DMS53 (cell line): ENCODE measurements around the gene TEX51.
A peak's percentile ranks its signal among the peaks of the same experiment; 100 is the strongest.

Experiments
- DNase-seq: peaks from one replicate; lab custom pipeline; 2025; lab: John Stamatoyannopoulos, UW

TEX51 gene

DNA sequence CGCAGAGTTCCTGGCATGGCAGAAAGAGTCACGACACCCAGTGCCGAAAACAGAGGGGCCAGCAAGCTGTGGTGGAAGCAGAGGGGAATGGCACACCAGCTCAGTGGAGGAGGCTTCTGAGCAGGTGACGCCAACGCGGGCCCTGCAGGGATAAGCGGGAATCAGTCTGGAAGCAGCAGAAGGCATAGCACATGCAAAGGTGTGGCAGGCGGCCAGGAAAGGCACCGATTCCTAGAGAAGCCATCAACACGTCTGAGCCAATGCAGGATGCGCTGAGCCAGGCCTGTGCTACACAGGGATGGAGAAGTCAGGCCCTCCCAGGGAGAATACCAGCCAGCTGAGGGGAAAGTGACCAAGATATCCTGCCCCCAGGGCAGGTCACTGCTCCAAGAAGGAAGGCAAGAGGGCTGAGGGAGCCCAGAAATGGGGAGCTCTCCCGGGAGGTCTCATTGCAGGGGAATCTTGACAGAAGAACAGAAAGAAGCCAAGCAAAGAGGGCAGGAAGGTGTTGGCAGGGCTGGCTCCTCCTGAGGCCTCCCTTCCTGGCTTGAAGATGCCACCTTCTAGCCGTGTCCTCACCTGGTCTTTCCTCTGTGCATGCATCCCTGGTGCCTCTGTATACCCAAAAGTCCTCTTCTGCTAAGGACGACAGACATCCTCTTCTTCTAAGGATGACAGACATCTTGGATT, 16.3 kb downstream of the TEX51 start:
- no peak for DNase-seq

DNA sequence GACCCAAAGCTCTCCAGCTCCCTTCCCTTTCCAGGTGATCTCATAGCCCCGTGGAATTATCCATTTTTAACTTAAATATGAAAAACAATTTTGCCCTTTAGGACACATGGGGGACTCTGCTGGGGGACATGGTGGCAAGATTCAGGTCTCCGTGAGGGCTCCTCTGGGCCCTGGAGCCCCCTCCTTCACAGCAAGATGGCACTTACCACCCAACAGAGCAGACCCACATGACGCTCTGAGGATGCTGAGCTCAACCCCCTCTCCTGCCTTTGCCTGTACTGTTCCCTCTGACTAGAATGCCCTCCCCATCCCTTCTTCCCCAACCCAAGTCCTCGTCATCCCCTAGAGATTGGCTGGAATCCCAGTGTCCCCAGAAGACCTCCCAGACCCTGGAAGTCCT, 17.2 kb downstream of the TEX51 start:
- DNase-seq = no peak

DNA sequence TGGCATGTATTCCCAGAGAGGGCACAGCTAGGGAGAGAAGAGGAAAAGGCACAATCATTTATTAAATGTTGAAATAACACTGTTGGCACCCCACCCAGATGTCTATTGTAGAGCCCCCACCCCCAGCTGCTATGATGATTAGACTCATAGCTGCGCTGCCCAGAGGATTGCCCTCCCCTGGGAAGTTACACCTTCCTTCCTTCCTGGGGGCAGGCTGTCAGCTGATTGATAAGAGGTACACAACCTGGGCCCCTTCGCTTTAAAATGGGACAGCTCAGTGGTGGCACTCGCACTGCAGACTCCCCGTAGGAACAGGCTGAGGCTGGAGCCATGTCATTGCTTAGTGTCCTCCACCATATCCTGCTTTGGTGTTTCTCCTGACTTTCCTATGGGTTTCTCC, 18.1 kb downstream of the TEX51 start:
- DNase-seq = no peak

DNA sequence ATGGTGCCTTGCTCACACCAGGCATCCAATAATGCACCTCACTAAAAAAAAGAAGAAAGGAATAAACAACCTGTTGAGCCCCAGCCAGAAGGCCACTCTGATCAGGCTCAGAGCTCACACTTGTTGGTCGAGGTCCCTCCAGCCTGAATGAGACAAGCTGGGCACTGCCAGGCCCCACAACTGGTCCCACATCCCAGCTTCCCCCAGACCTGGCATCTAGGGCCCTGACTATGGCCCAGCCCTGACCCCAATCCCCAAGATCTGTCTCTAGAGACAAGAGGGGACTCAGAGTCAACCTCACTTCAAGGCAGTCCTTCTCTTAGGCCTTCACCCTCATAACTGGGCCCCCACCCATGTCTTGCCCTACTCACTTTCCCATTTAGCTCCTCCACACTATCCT, 22.4 kb downstream of the TEX51 start:
- no peak for DNase-seq

DNA sequence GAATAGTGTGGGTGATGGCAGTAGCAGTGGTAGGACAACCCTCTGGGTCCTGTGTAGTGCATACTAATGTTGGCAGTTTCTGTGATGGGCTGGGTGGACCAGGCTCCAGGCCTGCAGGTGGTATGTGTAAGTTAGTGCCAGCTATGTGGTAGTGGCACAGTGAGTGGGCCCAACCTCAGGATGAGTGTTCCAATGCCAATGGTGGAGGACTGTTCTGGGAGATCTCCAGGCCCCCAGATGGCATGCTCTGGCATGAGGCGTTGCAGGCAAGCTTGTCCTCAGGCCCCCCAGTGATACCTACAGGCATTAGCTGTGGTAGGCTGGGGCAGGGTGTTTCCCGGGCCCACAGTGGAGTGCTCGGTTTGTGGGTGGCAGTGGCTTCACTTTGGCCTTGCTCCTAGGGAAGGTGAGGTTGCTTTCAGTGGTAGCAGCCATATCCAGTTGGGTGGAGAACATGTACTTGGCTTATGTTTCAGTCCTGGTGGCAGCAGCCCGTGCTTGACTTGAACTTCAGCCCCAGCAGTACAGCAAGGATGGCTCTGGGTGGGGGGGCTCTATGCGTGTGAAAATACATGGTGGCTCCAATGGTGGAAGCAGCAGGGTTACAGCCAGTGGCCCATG, 32.4 kb downstream of the TEX51 start:
- DNase-seq = no peak

DNA sequence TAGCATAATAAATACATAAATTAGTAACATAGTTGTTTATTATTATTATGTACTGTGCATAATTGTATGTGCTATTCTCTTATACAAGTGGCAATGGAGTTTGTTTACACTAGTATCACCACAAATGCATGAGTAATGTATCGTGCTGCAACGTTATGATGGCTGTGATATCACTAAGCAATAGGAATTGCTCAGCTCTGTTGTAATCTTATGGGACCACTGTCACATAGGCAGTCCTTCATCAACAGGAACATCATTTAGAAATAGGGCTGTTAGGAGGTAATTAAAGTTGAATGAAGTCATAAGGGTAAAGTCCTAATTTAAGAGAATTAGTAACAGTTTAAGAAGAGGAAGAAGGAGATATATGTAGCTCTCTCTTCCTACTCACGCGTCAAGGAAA, 33.8 kb downstream of the TEX51 start:
- peak; percentile 13 for DNase-seq

DNA sequence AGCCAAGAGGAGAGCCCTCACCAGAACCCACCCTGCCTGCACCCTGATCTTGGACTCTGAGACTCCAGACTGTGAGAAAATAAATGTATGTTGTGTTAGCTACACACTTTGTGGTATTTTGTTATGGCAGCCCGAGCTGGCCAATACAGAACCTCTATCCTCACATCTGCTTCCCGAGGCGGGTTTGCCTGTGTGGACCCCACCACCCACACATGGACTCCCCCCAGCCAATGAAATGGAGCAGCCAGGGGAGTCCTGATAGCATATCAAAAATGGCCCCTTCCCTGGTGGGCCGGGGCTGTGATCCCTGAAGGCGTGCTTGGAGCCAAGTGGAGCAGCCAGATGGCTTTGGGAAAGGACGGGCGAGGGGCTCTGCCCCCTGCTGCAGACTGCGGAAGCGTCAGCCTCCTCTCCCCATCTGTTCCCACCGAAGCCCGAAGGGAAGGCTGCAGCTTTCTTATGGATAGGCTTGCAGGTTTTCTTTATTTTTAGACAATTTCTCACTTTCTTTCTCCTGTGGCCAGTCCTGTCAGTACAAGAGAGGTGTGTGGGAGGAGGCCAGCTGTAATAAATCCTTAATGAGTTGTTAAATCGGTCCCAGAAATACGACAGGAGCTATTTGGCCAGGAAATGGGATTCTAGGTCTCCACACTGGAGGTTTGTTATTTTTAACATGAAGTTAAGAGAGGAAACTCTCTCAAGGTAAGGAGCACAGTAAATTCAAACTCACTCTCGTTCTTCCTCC, 34.4 kb downstream of the TEX51 start:
- DNase-seq = no peak

DNA sequence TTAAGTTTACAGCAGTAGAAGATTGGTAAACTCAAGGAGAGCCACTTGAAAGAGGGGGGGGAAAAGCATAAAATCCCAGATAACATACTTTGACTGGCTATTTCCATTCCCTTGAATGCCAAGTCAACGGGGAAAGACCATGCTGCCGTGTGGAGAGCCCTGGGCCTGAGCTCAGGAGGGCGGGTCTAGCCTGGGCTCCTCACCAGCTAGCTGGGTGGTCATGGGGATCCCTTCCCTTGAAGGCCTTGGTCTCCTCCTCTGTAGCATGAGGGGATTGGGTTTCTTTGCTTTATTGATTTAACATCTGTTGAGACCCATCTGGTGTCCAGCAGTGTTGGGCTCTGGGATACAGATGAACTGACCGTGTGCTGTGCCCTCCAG, 35.0 kb downstream of the TEX51 start:
- no peak for DNase-seq

DNA sequence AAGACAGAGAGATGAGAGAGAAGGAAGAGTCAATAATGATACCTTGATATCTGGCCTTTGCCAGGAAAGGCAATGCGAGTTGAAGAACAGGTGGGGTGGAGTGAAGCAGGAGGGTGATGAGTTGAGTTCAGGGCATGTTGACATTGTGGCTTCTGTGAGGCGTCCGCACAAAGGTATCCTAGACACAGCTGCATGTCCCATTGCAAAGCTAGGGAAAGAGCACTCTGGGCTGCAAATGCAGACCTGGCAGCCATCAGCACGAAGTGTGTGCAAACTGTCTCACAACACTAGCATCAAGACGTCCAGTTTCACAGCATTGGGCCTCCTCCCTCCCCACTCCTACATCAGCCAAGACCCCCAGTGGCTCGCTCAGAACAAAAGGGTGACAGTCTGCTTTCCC, 36.1 kb downstream of the TEX51 start:
- DNase-seq = peak; percentile 61

DNA sequence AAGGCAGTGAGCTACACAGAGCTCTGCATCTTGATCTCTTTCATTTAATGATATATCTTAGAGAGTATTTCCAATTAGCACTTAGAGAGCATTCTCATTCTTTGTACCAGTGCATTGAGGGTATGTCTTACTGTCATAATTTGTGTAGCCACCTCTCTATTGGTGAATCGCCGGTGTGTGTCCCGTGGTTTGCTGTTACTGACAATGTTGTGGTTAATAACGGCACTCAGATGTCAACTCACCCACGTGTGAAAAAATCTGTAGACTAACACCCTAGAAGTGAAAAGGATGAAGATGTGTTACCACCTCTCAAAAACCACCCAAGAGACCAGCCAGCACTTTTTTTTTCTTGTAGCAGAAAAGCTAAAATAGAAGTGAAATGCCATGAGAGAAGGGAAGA, 37.1 kb downstream of the TEX51 start:
- no peak for DNase-seq

DNA sequence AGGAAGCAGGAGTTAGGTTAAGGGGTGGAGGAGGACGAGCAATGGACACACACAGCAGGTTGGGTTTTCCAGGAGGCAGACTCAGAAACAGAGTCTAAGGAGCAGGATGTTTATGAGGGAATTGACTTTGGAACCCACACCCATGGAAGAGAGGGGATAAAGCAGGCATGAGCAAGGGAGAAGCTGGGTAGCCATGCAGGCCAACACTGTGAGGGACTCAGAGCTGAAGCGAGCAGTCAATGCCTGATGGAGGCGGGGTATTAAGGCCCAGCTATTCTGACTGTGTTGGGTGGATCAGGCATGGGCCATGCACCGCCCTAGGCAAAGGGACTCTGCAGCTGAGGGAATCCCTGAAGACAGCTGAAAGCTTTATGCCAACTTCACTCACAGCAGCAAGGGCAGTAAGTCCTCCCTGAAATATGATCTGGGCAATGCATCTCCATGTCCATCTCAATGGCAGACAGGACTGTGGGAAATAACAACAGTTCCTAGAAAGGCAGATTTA, 37.6 kb downstream of the TEX51 start:
- no peak for DNase-seq

DNA sequence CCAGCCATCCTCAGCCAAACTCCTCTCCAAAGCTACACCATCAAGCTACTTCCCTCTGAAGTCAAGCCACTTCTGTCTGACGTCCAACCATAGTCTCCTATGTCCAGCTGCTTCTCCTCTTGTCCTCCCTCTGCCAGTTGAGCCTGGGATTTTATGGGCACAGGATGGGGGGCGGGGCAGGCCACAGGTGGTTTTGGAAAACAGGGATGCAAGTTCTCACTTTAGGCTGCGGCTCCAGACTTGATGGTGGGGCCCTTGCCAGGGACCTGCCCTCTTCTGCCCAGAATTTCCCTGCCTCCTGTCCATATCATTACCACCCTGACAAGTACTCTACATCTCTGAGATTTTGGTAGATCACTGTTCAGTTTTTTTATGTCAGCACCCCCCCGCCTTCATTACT, 41.6 kb downstream of the TEX51 start:
- DNase-seq = no peak

DNA sequence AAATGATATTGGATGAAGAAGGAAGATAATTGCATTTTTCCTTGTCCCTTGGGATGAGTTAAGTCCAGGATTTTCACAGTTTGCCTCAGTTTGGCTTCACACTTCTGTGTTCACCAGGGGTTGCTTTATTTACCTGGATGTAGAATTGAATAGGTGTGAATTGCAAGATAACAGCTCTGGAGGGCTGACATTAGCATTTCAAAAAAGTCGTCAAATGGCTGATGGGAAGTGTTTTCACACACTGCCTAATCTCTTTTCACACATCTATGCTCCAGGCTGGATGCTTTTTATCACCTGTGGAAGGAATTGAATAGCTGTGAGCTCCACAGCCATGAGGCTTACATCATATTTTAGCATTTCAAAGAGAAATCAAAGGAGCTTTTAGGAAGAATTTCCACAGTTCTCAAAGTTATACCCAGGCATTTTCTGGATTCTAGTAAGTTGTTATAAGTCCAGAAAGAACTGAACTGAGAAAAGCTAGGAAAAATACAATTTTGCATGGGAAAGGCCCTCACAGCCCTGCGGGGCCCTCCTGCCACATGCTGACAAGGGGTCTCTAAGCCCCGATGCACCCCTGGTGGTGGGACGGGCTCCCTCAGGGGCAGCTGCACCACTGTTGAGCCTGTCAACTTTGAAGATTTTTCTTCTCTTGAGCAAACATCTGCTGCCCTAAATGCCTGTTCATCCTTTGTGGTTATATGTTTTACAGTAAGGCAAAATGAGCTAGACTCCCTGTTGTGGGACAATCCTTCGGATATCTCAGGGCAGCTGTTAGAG, 43.9 kb downstream of the TEX51 start:
- no peak for DNase-seq

DNA sequence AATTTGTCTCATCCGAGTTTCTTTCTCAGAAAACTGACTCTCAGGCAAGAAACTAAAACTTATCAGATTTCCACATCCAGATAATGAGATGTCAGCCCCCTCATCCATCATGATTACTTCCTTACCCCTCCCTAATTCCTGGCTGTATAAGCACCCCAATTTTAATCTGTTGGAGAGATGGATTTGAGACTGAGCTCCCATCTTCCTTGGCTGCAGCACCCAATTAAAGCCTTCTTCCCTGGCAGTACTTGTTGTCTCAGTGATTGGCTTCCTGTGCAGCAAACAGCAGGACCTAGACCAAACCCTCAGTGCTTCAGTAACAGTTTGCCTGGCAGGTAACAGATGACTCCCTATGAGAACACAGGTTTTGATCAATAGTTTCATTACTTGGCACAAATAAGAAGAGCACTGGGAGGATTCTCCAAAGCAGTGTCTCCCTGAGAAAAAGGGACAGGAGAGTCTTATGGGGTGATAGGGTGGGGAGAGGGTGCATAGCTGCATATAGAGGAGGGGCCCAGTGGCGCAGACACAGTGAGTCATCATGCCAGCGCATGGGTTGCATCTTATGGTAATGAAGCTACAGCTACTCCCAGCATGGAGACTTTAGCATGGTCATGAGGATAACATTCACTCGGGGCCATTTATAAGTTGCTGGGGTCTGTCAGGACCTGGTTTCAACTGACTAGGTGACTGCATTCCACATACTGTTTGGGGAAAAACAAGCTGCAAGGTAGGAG, 45.1 kb downstream of the TEX51 start:
- DNase-seq = no peak

DNA sequence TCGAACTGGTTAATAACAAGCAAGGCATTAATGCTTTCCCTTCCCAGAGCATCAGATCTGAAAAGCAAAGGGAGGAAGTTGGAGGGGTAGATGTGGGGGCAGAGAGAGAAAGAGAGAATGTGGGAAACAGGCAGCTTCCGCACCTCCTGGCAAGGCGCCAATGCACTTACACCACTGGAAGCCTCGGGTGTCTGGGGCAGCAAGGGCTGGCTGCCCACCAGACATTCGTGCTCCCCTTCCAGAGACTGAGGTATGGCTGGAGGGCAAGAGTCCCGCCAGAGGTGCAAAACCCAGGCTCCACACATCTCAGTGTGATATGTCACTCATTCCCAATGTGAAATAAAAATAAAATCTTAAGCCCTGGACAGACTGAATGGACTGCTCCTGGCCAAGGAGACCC, 46.4 kb downstream of the TEX51 start:
- DNase-seq = no peak

DNA sequence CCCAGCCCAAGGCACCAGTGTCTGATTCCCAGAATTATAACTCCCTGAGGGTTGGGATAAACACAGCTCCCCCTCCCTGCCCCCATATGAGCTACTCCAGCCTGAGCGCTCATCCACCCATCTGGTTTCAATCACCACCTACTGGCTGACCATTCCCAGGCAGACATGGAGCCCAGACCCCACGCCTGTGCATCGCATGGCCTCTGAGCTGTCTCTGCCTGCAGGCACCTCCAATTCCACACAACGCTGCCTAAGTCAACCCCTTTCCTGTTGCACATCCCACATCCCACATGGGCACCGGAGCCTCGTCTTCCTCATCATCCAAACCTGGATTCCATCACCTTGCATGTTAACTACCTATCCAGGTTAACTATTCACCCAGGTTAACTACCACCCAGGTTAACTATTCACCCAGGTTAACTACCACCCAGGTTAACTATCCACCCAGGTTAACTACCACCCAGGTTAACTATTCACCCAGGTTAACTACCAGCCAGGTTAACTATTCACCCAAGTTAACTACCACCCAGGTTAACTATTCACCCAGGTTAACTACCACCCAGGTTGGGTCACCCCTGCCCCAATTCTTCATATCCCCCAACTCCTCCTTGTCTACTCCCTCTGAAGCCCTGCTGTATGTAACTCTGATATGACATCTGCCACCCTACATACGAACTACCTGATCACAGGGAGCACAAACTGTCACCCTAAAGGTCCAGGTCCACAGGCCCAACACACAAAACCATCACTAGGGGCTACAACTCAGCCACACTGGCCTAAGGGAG, 47.8 kb downstream of the TEX51 start:
- no peak for DNase-seq

DNA sequence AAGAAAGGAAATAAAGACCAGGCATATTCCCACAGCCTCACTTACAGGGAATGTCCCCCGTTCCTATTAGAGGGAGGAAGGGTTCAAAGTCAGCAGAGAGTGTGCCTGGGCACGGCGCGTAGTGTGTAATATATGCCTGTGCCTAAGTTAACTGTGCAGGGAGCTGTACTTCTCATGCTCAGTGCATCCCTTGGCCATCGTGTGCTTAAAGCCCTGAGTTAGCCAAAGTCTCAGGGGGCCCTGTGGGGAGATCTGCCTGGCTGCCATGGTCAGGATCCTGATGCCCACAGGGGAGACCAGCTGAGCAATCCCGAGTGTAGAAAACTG, 48.4 kb downstream of the TEX51 start:
- DNase-seq = no peak

DNA sequence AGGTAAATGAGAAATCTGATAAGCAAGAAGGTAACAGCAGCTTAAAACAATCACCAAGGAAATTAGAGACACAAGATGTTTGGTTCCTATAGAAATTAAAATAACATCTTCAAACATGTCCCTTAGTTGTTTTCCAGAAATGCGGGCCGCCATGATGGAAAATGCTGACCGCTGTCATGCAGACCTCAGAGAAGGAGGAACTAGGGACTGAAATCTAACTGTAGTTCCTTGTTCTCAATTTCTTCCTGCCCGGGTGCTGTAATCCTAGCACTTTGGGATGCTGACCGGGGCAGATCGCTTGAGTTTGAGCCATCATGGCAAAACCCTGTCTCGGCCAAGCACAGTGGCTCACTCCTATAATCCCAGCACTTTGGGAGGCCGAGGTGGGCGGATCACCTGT, 51.1 kb downstream of the TEX51 start:
- DNase-seq = no peak

DNA sequence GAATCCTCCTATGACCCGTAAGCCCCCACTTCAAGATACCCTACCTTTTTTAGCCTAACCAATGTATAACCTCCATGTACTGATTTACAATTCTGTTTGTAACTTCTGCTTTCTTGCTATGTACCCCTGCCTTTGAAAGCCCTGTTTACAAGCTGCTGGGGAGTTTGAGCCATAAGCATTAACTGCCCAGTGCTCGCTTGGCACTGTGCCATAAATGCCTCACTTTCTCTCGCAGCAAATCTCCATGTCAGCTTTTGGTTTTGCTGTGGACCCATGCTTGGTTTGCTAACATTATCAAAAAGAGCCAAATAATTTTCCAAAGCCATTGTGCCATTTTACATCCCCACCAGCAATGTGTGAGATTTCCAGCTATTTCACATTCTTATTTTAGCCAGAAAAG, 51.8 kb downstream of the TEX51 start:
- no peak for DNase-seq
